Epithelial cell of proximal tubule (primary cell): ENCODE measurements around the gene REEP3. TPM values are rescaled to one million over a fixed set of nuclear protein-coding genes. Genes with fewer than 3 reads are reported as not detected.

ENCODE experiments used
- DNase-seq: peaks from one replicate; pipeline ENCODE4 v3.0.0-alpha.2; 2011; ENCODE audit warnings: low read depth
- H3K4me3 ChIP-seq: 2 replicates; pipeline ENCODE4 v1.5.1; 2011; ENCODE audit warnings: low read depth, mild to moderate bottlenecking, low read length
- CTCF ChIP-seq: conservative IDR thresholded peaks from 2 replicates; pipeline ENCODE4 v1.5.1; 2012; ENCODE audit warnings: low read depth, mild to moderate bottlenecking, low read length
- total RNA-seq: library from RNA; depleted of rRNA; stranded (reverse); fragments of >200 nt; gene quantifications from 2 replicates; pipeline ENCODE4 v1.2.3, GENCODE V29; 2015

REEP3 gene
- total RNA-seq, 1 donor from 2014 or later, result 58.6 TPM

- H3K4me3 ChIP-seq, result no peak overlapping the region
These were observed 16.9 kb upstream of the REEP3 start for GRCh38 chr10:63504145-63504881.

GRCh38 chr10:63505562-63505961 is 15.6 kb upstream of the REEP3 start:
- H3K4me3 ChIP-seq, result no peak overlapping the region
- DNase-seq, result no peak
- TF ChIP-seq CTCF, result no peak

More at GRCh38 chr10:63504145-63504881, 16.9 kb upstream of the REEP3 start:
- no peak for TF ChIP-seq CTCF
- no peak for DNase-seq

- TF ChIP-seq CTCF, result no peak
- DNase-seq, result no peak
- H3K4me3 ChIP-seq, result no peak overlapping the region
These were observed 14.6 kb upstream of the REEP3 start for GRCh38 chr10:63506554-63506953.

DNA sequence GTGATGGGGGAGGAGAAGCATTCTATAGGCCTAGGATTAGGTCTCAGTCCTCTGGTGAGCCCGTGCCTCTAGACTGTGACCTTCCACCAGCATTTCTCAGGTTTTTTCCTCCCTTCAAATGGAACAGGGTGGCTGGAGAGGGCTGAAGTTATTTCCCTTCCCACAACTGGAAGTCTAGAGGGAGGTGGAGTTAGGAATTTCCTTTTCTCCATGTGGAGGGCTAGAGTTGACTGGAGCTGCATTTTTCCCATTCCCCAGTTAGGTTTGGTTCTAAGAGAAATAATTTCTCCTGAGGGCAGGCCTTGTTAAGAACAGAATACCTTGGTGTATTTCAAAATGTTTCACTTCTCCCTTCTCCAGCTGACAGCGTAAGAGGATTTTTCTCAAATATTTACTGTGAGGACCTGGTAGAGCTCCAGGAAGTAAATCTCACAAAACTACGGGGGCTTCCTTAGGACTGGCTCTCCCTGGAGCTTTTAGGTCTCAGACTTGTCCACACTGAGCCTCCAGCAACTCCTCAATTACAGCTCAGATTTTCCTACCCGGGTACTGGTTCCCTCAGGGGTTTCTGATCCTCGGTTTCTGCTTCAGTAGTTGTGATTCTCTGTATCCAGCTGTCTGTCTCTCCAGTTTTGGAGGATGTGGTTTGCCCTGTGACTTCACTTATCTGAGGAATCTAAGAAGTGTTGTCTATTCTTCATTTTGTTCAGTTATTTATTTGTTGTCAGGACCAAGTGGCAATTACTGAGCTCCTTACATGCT is 6.0 kb upstream of the REEP3 start:
- no peak overlapping the region for H3K4me3 ChIP-seq
- no peak for DNase-seq
- no peak for TF ChIP-seq CTCF

DNA sequence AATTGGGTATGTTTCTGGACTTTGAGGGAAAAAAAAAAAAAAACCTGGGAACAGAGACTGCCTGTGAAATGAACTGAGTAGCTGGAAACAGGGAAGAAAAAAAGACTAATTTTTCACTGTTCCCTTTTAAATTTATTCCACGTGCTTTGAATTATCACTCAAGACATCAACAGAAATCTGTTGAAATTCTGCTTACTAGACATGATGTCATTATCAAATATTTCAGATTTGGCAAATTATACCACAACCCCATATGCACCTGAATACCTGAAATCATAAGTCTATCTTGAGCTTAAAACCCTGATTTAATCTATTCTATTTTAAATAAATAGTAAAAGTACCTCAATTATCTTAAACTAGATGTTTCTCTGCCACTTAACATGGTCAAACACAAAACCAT is 5.0 kb upstream of the REEP3 start:
- TF ChIP-seq CTCF, result no peak
- no peak for DNase-seq
- H3K4me3 ChIP-seq, result no peak overlapping the region

DNA sequence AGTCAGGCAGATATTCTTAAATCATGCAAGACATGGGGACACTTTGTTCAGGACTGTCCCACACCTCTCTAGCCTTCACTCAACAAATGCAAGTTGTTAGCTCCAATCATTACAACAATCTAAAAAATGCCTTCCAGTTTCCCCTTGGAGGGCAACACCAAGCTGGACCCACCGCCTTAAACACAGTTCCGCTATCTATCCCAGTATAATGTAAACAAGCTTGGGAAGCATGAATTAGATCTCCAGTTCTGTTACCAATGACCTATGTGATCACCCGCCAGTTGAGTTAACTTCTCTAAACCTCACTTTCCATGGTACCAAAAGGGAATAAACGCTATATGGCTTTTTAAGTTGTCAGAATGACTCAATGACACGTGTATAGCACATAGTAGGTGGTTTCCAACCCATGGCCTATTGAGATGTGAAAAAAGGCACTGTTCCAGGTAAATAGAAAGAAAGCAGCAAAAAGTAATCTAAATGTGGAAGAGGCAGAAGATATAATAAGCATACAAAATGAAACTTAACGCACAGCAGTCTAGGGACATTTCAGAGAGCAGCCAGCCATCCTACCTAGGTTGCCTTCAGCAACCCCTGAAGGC is 2.4 kb upstream of the REEP3 start:
- no peak overlapping the region for H3K4me3 ChIP-seq
- DNase-seq, result no peak
- no peak for TF ChIP-seq CTCF
